SK-N-SH (cell line): ENCODE data around the gene CPED1.

Experiments used
- CHD2 ChIP-seq: fragments of 150-350 bp; IDR thresholded peaks from 2 replicates; pipeline ENCODE4 v1.6.1; 2018; ENCODE audit warnings: low read length; ENCODE audit not compliant: partially characterized antibody
- FOXJ3 ChIP-seq: sonication (generic); formaldehyde crosslinking; IDR thresholded peaks from 2 replicates; pipeline ENCODE4 v1.5.1; 2020; ENCODE audit warnings: mild to moderate bottlenecking, missing genetic modification reagents
- FOXM1 ChIP-seq: IDR thresholded peaks from 2 replicates; pipeline ENCODE4 v1.4.0; 2012; ENCODE audit warnings: low read depth, mild to moderate bottlenecking
- JUND ChIP-seq: IDR thresholded peaks from 2 replicates; pipeline ENCODE4 v1.4.0; 2012
- NRF1 ChIP-seq: IDR thresholded peaks from 2 replicates; pipeline ENCODE4 v1.6.1; 2012; ENCODE audit warnings: low read depth, mild to moderate bottlenecking, low read length
- POLR2AphosphoS5 ChIP-seq: IDR thresholded peaks from 2 replicates; pipeline ENCODE4 v1.6.1; 2012; ENCODE audit warnings: low read depth, low read length
- RAD21 ChIP-seq: IDR thresholded peaks from 2 replicates; pipeline ENCODE4 v1.6.1; 2012; ENCODE audit warnings: mild to moderate bottlenecking, low read length
- RFX5 ChIP-seq: IDR thresholded peaks from 2 replicates; pipeline ENCODE4 v1.6.1; 2012; ENCODE audit warnings: mild to moderate bottlenecking, improper control_type of control experiment, low read length
- TEAD4 ChIP-seq: IDR thresholded peaks from 2 replicates; pipeline ENCODE4 v1.4.0; 2012; ENCODE audit warnings: mild to moderate bottlenecking, borderline replicate concordance; ENCODE audit not compliant: insufficient read depth
- YY1 ChIP-seq: IDR thresholded peaks from 2 replicates; pipeline ENCODE4 v1.4.0; 2012; ENCODE audit warnings: low read depth, mild to moderate bottlenecking
- TF ChIP-seq, protein P1 (sequence below): fragments of 200-600 bp; sonication (generic); IDR thresholded peaks from 2 replicates; pipeline ENCODE4 v1.6.1; 2017; ENCODE audit warnings: antibody characterized with exemption, mild to moderate bottlenecking, moderate library complexity
- TF ChIP-seq, protein P2 (sequence below): IDR thresholded peaks from 2 replicates; pipeline ENCODE4 v1.4.0; 2012; ENCODE audit warnings: low read depth
- TF ChIP-seq, protein P3 (sequence below): IDR thresholded peaks from 2 replicates; pipeline ENCODE4; 2012

DNA sequence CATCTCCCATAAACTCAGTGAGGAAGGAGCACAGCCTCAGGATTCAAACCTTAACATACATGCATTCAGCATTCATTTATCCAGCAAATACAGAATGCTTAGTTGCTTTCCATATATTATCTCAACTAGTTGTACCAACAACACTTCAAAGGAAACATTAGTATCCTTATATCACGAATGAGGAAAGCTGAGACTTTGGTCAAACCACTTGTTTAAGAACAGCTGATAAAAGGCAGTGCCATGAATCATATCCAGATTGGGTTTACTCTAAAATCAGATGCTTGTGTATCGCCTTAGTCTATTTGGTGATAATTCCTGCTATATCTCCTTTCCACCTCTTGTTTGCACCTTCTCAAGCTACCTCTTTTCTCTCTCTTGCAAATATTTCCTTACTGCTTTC lies 1.9 kb upstream of the CPED1 start:
- TF ChIP-seq FOXJ3 (CRISPR knock-in tag): no peak
- TF ChIP-seq TEAD4: no peak
- TF ChIP-seq, protein P1, sequence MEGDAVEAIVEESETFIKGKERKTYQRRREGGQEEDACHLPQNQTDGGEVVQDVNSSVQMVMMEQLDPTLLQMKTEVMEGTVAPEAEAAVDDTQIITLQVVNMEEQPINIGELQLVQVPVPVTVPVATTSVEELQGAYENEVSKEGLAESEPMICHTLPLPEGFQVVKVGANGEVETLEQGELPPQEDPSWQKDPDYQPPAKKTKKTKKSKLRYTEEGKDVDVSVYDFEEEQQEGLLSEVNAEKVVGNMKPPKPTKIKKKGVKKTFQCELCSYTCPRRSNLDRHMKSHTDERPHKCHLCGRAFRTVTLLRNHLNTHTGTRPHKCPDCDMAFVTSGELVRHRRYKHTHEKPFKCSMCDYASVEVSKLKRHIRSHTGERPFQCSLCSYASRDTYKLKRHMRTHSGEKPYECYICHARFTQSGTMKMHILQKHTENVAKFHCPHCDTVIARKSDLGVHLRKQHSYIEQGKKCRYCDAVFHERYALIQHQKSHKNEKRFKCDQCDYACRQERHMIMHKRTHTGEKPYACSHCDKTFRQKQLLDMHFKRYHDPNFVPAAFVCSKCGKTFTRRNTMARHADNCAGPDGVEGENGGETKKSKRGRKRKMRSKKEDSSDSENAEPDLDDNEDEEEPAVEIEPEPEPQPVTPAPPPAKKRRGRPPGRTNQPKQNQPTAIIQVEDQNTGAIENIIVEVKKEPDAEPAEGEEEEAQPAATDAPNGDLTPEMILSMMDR: no peak
- TF ChIP-seq YY1: no peak
- TF ChIP-seq FOXM1: no peak
- TF ChIP-seq POLR2AphosphoS5: no peak
- TF ChIP-seq CHD2: no peak
- TF ChIP-seq RAD21: no peak
- TF ChIP-seq, protein P2, sequence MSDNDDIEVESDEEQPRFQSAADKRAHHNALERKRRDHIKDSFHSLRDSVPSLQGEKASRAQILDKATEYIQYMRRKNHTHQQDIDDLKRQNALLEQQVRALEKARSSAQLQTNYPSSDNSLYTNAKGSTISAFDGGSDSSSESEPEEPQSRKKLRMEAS: no peak
- TF ChIP-seq, protein P3, sequence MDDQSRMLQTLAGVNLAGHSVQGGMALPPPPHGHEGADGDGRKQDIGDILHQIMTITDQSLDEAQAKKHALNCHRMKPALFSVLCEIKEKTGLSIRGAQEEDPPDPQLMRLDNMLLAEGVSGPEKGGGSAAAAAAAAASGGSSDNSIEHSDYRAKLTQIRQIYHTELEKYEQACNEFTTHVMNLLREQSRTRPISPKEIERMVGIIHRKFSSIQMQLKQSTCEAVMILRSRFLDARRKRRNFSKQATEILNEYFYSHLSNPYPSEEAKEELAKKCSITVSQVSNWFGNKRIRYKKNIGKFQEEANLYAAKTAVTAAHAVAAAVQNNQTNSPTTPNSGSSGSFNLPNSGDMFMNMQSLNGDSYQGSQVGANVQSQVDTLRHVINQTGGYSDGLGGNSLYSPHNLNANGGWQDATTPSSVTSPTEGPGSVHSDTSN: no peak
- no peak for TF ChIP-seq NRF1
- no peak for TF ChIP-seq JUND
- TF ChIP-seq RFX5: no peak
